Neural progenitor cell (in vitro differentiated cells): ENCODE measurements around the gene IGSF21. TPM values are rescaled to one million over a fixed set of nuclear protein-coding genes. Genes with fewer than 3 reads are reported as not detected.
A peak's percentile ranks its signal among the peaks of the same experiment; 100 is the strongest.

Experiments used
- DNase-seq: peaks from one replicate; pipeline ENCODE4 v3.0.0-alpha.2; 2016; ENCODE audit warnings: low spot score
- H2AFZ ChIP-seq: fragments of 200-600 bp; sonication (generic); replicated peaks from 2 replicates; pipeline ENCODE4 v1.6.1; 2016; ENCODE audit warnings: antibody characterized with exemption
- H3F3A ChIP-seq: fragments of 200-600 bp; sonication (generic); 2 replicates; pipeline ENCODE4 v1.6.1; 2016; ENCODE audit warnings: antibody characterized with exemption, low read depth
- H3K27ac ChIP-seq: fragments of 200-600 bp; sonication (generic); 2 replicates; pipeline ENCODE4 v1.5.1; 2016; ENCODE audit warnings: mild to moderate bottlenecking
- H3K27me3 ChIP-seq: fragments of 200-600 bp; sonication (generic); 2 replicates; pipeline ENCODE4 v1.6.1; 2016; ENCODE audit warnings: mild to moderate bottlenecking, moderate library complexity
- H3K36me3 ChIP-seq: fragments of 200-600 bp; sonication (generic); 2 replicates; pipeline ENCODE4 v1.5.1; 2016
- H3K4me1 ChIP-seq: fragments of 200-600 bp; sonication (generic); 2 replicates; pipeline ENCODE4 v1.6.1; 2016; ENCODE audit warnings: mixed run types
- H3K4me2 ChIP-seq: fragments of 200-600 bp; sonication (generic); 2 replicates; pipeline ENCODE4 v1.6.1; 2016
- H3K4me3 ChIP-seq: fragments of 200-600 bp; sonication (generic); 2 replicates; pipeline ENCODE4 v1.5.1; 2016
- H3K79me2 ChIP-seq: fragments of 200-600 bp; sonication (generic); 2 replicates; pipeline ENCODE4 v1.6.1; 2016; ENCODE audit warnings: low read depth
- H3K9ac ChIP-seq: fragments of 200-600 bp; sonication (generic); 2 replicates; pipeline ENCODE4 v1.6.1; 2016
- H3K9me3 ChIP-seq: fragments of 200-600 bp; sonication (generic); 2 replicates; pipeline ENCODE4 v1.5.1; 2016; ENCODE audit warnings: low read depth
- H4K20me1 ChIP-seq: fragments of 200-600 bp; sonication (generic); 2 replicates; pipeline ENCODE4 v1.6.1; 2016; ENCODE audit warnings: low read depth
- H3K27ac Mint-ChIP-seq: 3 replicates; pipeline ENCODE4 v1.8.0; 2021; ENCODE audit warnings: mixed read lengths
- H3K27me3 Mint-ChIP-seq: 2 replicates; pipeline ENCODE4 v1.8.0; 2022; ENCODE audit warnings: low read depth, mild to moderate bottlenecking, inconsistent platforms, moderate library complexity, mixed read lengths; ENCODE audit not compliant: insufficient read depth
- H3K36me3 Mint-ChIP-seq: 3 replicates; pipeline ENCODE4 v1.8.0; 2021; ENCODE audit warnings: mixed read lengths
- H3K4me1 Mint-ChIP-seq: 3 replicates; pipeline ENCODE4 v1.8.0; 2021; ENCODE audit warnings: mixed read lengths
- H3K4me3 Mint-ChIP-seq: 3 replicates; pipeline ENCODE4 v1.8.0; 2021; ENCODE audit warnings: mild to moderate bottlenecking, moderate library complexity, mixed read lengths
- H3K9me3 Mint-ChIP-seq: 3 replicates; pipeline ENCODE4 v1.8.0; 2020; ENCODE audit warnings: mixed read lengths
- EZH2 ChIP-seq: fragments of 200-600 bp; sonication (generic); IDR thresholded peaks from 2 replicates; pipeline ENCODE4 v1.6.1; 2017; ENCODE audit warnings: antibody characterized with exemption, mild to moderate bottlenecking, moderate library complexity
- EZH2phosphoT487 ChIP-seq: fragments of 200-600 bp; sonication (generic); IDR thresholded peaks from 2 replicates; pipeline ENCODE4 v1.6.1; 2017; ENCODE audit warnings: antibody characterized with exemption
- total RNA-seq: library from RNA; depleted of rRNA; stranded (reverse); fragments of >200 nt; gene quantifications from 2 replicates; pipeline ENCODE4 v1.2.3, GENCODE V29; 2015; ENCODE audit warnings: low replicate concordance
- TF ChIP-seq, protein P1 (sequence below): fragments of 200-600 bp; sonication (generic); IDR thresholded peaks from 2 replicates; pipeline ENCODE4 v1.5.1; 2017; ENCODE audit warnings: antibody characterized with exemption, mild to moderate bottlenecking

Gene IGSF21
- total RNA-seq, 1 donor from 2014 or later, result 1.7 TPM

DNA sequence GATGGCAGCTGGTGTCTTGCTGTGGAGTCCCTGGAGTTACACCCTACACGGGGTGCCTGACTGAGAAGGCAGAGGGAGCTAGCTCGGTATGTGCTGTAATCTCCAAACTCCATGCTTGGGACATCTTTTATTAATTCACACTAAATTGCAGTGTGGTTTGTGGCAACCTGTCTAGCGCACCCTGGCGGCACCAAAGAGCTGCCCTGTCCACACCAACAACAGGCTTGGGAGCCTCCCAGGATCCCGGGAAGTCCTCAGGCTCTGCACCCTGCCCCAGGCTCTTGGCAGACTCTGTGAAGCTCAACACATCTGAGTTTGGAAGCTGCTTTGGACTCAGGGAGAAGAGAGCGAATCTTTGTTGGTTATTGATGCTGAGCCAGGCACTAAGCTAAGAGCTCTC lies 138.9 kb downstream of the IGSF21 start:
- H3K27me3 Mint-ChIP-seq, result peaks cover 4% of the 10 kb centered on the region
- no peak overlapping the region for H3K27ac Mint-ChIP-seq
- no peak overlapping the region for H3K4me3 Mint-ChIP-seq

DNA sequence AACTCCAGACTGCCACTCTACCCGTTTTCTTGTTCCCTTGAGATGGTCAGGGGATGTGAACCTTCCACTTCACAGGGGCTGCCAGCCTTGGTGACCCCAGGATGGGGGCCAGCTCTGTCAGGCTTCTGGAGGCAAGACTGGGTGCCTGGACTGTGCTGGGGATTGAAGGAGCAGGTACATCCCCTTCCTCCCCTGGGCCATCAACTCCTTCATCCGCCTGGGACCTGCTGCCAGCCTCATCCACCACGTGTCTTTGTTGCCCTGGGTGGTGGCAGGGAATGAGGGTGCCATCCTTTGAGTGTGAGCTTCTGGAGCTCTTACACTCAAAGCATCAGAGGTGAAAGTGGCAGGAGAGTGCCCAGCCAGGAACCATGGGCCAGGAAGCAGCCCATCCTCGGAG lies 139.6 kb downstream of the IGSF21 start:
- no peak overlapping the region for H3K4me3 Mint-ChIP-seq
- no peak overlapping the region for H3K27ac ChIP-seq
- TF ChIP-seq, protein P1, sequence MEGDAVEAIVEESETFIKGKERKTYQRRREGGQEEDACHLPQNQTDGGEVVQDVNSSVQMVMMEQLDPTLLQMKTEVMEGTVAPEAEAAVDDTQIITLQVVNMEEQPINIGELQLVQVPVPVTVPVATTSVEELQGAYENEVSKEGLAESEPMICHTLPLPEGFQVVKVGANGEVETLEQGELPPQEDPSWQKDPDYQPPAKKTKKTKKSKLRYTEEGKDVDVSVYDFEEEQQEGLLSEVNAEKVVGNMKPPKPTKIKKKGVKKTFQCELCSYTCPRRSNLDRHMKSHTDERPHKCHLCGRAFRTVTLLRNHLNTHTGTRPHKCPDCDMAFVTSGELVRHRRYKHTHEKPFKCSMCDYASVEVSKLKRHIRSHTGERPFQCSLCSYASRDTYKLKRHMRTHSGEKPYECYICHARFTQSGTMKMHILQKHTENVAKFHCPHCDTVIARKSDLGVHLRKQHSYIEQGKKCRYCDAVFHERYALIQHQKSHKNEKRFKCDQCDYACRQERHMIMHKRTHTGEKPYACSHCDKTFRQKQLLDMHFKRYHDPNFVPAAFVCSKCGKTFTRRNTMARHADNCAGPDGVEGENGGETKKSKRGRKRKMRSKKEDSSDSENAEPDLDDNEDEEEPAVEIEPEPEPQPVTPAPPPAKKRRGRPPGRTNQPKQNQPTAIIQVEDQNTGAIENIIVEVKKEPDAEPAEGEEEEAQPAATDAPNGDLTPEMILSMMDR, result no peak
- TF ChIP-seq EZH2phosphoT487, result no peak
- TF ChIP-seq EZH2, result no peak
- H3K9me3 ChIP-seq, result no peaks in the 10 kb centered on the region
- peaks cover 4% of the 10 kb centered on the region for H3K27me3 Mint-ChIP-seq
- peaks cover 5% of the 10 kb centered on the region for H3K4me1 Mint-ChIP-seq
- H3K79me2 ChIP-seq, result no peaks in the 10 kb centered on the region
- no peaks in the 10 kb centered on the region for H3K4me1 ChIP-seq
- no peaks in the 10 kb centered on the region for H3K36me3 Mint-ChIP-seq
- no peaks in the 10 kb centered on the region for H4K20me1 ChIP-seq
- no peak overlapping the region for H3K4me2 ChIP-seq
- H3K9me3 Mint-ChIP-seq, result no peaks in the 10 kb centered on the region
- H3F3A ChIP-seq, result no peaks in the 10 kb centered on the region
- H2AFZ ChIP-seq, result no peak overlapping the region
- H3K27ac Mint-ChIP-seq, result no peak overlapping the region
- H3K4me3 ChIP-seq, result no peak overlapping the region
- no peaks in the 10 kb centered on the region for H3K36me3 ChIP-seq
- DNase-seq, result no peak
- no peak overlapping the region for H3K9ac ChIP-seq
- H3K27me3 ChIP-seq, result no peaks in the 10 kb centered on the region

More for the DNA sequence above, 138.9 kb downstream of the IGSF21 start:
- peaks cover 5% of the 10 kb centered on the region for H3K4me1 Mint-ChIP-seq
- Histone ChIP-seq H3K4me1 (no peaks in the 10 kb centered on the region), H3K4me2 (no peak overlapping the region), H3F3A (no peaks in the 10 kb centered on the region), H3K9me3 (no peaks in the 10 kb centered on the region), H3K9ac (no peak overlapping the region), H3K27me3 (no peaks in the 10 kb centered on the region), H3K4me3 (no peak overlapping the region), H3K36me3 (no peaks in the 10 kb centered on the region), H3K27ac (no peak overlapping the region), H2AFZ (no peak overlapping the region), H3K79me2 (no peaks in the 10 kb centered on the region), H4K20me1 (no peaks in the 10 kb centered on the region)
- DNase-seq, result no peak
- H3K36me3 Mint-ChIP-seq, result no peaks in the 10 kb centered on the region
- H3K9me3 Mint-ChIP-seq, result no peaks in the 10 kb centered on the region
- TF ChIP-seq EZH2, result no peak
- TF ChIP-seq, protein P1, result peak; percentile 16

DNA sequence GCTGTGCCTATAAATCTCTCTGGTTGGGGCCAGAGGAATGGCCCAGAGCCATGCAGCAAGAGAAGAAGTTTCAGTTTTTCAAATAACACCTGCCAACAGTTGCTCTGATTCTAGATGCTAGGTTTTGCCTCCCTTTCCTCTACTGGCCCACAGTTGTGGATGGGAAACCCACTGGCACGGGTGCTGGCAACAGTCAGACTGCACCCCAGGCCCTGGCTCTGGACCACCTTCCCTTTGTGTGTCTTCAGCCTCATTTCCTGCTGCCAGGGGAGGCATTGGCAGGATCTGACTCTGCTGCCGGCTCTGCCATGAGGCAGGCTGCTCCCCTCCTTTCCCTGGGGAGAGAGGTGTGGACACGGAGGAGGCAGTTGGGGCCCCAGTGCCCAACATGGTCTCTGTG lies 142.0 kb downstream of the IGSF21 start:
- Mint-ChIP-seq H3K9me3 (no peaks in the 10 kb centered on the region), H3K27me3 (peaks cover 5% of the 10 kb centered on the region), H3K4me3 (no peak overlapping the region), H3K27ac (no peak overlapping the region), H3K4me1 (peaks cover 5% of the 10 kb centered on the region), H3K36me3 (no peaks in the 10 kb centered on the region)
- H3K79me2 ChIP-seq, result no peaks in the 10 kb centered on the region
- no peaks in the 10 kb centered on the region for H3K36me3 ChIP-seq
- DNase-seq, result no peak
- TF ChIP-seq EZH2phosphoT487 (no peak), EZH2 (no peak)
- no peaks in the 10 kb centered on the region for H3K4me1 ChIP-seq
- no peaks in the 10 kb centered on the region for H4K20me1 ChIP-seq
- no peak overlapping the region for H3K27ac ChIP-seq
- no peaks in the 10 kb centered on the region for H3K27me3 ChIP-seq
- no peaks in the 10 kb centered on the region for H3F3A ChIP-seq
- no peak overlapping the region for H3K9ac ChIP-seq
- no peak overlapping the region for H3K4me3 ChIP-seq
- H3K9me3 ChIP-seq, result no peaks in the 10 kb centered on the region
- no peak overlapping the region for H2AFZ ChIP-seq
- H3K4me2 ChIP-seq, result no peak overlapping the region

DNA sequence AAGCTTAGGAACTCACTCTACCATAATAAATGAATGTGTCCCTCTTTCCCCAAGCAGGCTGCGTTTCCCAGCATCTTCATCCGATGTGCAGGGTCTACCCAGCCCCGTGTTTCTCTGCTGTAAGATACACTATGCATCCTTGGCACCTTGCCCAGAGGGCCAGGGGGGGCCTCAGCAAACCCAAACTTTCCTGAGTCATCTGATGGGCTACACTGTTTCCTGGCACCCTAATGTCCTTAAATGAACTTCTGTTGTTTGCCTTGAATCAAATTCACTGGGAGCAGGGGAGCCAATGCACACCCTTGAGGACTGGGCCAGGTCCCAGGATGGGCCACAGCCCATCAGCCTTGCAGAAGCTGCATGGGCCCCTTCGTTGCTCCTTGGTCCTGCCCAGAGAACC lies 145.5 kb downstream of the IGSF21 start:
- DNase-seq, result no peak
- no peaks in the 10 kb centered on the region for H3K79me2 ChIP-seq
- Mint-ChIP-seq H3K9me3 (no peaks in the 10 kb centered on the region), H3K36me3 (no peaks in the 10 kb centered on the region), H3K27me3 (peaks cover 5% of the 10 kb centered on the region), H3K4me1 (no peaks in the 10 kb centered on the region), H3K4me3 (no peak overlapping the region), H3K27ac (no peak overlapping the region)
- no peak overlapping the region for H3K27ac ChIP-seq
- no peak overlapping the region for H2AFZ ChIP-seq
- H3F3A ChIP-seq, result peaks cover 5% of the 10 kb centered on the region
- no peak overlapping the region for H3K9ac ChIP-seq
- H3K36me3 ChIP-seq, result no peaks in the 10 kb centered on the region
- H3K9me3 ChIP-seq, result no peaks in the 10 kb centered on the region
- no peak overlapping the region for H3K4me3 ChIP-seq
- H3K4me2 ChIP-seq, result no peak overlapping the region
- peaks cover 28% of the 10 kb centered on the region for H4K20me1 ChIP-seq
- H3K27me3 ChIP-seq, result no peaks in the 10 kb centered on the region
- H3K4me1 ChIP-seq, result peaks cover 8% of the 10 kb centered on the region
- TF ChIP-seq EZH2 (no peak), EZH2phosphoT487 (no peak)
- TF ChIP-seq, protein P1, result no peak
